Left kidney (tissue), 2 donors: ENCODE results near the gene FBRSL1. TPM values are rescaled to one million over a fixed set of nuclear protein-coding genes. Genes with fewer than 3 reads are reported as not detected.
"Not testable (repeated sequence)": the region's sequence is repeated elsewhere in the genome, so short reads cannot be mapped to it uniquely, and the experiment has no call there.

Source experiments
- DNase-seq: peaks from one replicate; pipeline ENCODE4 v3.0.0-alpha.2; 2013
- polyA plus RNA-seq: library from polyadenylated mRNA; unstranded; fragments of 120-200 nt; gene quantifications from one replicate; pipeline ENCODE4 v1.2.1, GENCODE V29; 2013; ENCODE audit not compliant: insufficient read length

FBRSL1 gene
- polyA plus RNA-seq, 1 donor: 57.7 TPM

DNA sequence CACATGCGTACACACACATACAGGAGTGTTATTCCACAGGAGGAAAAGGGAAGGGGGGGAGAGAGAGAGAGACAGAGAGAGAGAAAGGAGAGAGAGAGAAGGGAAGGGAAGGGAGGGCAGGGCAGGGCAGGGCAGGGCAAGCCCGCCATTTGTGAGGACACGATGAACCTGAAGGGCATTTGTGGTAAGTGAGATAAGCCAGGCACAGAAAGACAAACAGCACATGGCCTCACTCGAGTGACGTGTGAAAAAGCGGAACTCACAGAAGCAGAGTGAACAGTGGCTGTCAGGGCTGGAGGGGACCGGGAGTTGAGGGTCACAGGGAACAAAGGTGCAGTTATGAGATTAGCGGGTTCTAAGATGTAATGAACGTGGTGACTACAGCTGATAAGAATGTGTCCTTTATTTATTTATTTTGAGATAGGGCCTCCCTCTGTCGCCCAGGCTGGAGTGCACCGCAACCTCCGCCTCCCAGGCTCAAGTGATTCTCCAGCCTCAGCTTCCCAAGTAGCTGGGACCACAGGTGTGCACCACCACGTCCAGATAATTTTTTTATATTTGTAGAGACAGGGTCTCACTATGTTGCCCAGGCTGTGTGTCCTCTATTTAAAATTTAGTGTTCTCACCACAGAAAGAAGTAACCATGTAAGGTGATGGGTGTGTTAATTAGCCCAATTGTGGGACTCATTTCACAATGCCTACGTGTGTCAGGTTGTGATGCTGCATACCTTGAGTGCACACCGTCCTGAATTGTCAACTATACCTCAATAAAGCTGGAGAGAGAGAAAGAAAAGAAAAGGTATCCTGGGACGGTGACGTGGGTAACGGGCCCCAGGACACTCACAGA, 18.7 kb upstream of the FBRSL1 start:
- no peak for DNase-seq

DNA sequence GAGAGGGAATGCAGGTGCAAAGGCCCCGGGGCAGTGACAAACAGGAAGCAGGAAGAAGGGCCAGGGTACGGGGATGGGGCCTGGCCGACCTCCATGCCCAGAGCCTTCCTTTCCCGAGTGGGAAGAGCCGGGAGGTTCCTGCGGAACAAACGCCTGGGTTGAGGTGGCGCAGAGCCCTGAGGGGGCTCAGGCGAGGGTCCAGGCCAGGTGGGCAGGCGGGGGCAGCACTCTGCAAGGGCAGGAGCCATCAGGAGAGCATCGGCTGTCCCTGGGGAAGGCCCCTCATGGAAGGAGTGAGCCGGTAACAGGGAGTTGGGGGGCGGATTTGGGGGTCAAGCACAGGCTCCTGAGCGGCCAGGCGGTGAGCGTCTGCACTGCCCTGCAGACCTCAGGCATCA, 18.1 kb upstream of the FBRSL1 start:
- no peak for DNase-seq

- DNase-seq: no peak
These were observed 17.6 kb upstream of the FBRSL1 start for GRCh38 chr12:132472386-132472785.

DNA sequence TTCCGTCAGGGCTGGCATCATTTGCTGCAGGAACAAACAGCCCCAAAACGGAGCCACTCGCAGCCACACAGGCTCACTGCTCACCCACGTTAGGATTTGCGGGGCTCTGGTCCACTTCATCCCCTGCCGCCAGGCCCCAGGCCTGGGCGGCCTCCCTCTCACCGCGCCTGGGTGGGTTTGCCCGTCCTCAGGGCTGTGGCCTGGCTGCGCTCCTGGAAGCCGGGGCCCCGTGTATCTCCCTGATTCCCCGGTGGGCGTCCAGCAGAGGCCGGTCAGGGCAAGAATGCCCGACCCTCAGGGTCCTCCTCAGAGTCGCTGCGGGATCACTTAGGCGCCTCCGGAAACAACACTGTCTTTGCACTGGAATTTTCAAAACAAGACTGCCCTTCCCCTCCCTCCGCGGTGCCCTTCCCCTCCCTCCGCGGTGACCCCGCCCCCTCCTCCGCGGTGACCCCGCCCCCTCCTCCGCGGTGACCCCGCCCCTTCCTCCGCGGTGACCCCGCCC, 15.7 kb upstream of the FBRSL1 start:
- no peak for DNase-seq

- not testable (repeated sequence) for DNase-seq
These were observed 15.1 kb upstream of the FBRSL1 start for GRCh38 chr12:132474799-132475303.

DNA sequence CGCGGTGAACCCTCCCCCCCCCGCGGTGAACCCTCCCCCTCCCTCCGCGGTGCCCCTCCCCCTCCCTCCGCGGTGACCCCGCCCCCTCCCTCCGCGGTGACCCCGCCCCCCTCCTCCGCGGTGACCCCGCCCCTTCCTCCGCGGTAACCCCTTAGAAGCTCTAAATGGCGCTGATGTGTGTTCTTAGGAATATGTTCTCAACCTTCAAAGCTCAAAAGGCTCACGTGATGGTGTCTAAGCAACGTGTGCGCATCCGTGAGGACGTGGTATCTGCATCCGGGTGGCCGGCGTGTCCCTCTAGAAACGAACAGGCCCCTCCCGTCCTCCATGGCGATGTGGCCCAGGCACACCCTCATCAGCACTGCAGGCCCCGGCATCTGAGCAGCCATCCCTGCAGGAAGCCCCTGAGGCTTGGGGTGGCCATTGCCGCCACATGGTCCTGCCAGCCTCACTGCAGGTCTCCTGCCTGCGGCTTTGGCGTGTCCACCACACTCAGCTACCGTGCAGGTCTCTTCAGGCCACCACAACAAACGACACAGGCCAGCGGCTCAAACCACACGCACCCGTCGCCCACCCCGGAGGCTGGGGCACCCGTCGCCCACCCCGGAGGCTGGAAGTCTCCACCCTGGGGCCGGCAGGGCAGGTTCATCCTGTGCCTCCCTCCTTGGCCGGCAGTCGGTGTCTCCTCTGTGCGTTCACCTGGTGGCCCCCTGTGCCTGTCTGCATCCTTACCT, 14.5 kb upstream of the FBRSL1 start:
- DNase-seq: no peak

DNA sequence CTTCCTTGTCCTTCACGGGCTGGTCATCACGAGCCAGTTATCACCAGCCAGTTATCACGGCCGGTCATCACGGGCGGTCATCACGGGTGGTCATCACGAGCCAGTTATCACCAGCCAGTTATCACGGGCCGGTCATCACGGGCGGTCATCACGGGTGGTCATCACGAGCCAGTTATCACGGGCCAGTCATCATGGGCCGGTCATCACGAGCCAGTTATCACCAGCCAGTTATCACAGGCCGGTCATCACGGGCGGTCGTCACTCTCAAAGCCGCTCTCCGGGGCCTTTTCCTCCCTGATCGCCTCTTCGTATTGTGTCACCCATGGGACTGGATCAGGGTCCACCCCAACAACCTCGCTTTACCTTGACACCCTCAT, 13.9 kb upstream of the FBRSL1 start:
- DNase-seq: no peak

DNA sequence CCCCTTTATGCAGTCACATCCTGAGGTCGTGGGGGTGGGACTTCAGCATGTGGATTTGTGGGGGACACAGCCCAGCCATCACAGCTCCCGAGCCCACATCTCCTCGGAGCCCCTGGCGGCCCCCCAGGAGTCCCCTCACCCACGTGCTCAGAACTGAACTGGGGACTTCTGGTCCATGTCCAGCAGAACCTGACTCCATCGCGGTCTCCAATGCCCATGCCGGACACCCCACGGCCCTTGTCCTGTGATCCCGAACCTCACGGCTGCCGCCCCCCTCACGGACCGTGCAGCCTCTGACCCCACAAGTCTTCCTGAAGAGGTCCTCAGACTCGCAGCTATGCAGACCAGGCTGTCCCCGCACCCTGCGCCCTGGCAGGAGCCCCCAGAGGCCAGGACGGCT, 13.5 kb upstream of the FBRSL1 start:
- DNase-seq: no peak

GRCh38 chr12:132477017-132477702, 12.8 kb upstream of the FBRSL1 start:
- no peak for DNase-seq

GRCh38 chr12:132477703-132478432, 12.1 kb upstream of the FBRSL1 start:
- DNase-seq: no peak

GRCh38 chr12:132478433-132478803, 11.5 kb upstream of the FBRSL1 start:
- DNase-seq: no peak

GRCh38 chr12:132478845-132479244, 11.1 kb upstream of the FBRSL1 start:
- DNase-seq: no peak

DNA sequence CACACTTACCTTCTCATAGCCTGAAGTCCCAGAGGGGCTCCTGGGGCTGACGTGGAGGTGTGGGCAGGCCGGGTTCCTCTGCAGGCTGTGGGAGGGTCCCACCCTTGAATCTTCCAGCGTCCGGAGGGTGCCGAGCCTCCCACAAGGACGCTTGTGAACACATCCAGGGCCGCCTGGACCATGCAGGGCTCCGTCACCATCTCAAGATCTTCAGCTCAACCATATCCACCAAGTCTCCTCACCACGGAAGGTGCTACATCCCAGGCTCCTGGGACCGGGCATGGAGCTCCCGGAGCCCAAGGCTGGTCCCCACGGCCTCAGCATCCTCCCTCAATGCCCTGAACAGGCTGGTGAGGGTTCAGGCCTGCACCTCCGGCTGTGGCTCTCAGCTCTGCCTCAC, 10.7 kb upstream of the FBRSL1 start:
- no peak for DNase-seq

GRCh38 chr12:132479938-132480622, 9.9 kb upstream of the FBRSL1 start:
- DNase-seq: no peak

GRCh38 chr12:132480623-132481132, 9.3 kb upstream of the FBRSL1 start:
- no peak for DNase-seq

- no peak for DNase-seq
These were observed 8.6 kb upstream of the FBRSL1 start for GRCh38 chr12:132481345-132481744.

- DNase-seq: no peak
These were observed 7.9 kb upstream of the FBRSL1 start for GRCh38 chr12:132481771-132482745.

DNA sequence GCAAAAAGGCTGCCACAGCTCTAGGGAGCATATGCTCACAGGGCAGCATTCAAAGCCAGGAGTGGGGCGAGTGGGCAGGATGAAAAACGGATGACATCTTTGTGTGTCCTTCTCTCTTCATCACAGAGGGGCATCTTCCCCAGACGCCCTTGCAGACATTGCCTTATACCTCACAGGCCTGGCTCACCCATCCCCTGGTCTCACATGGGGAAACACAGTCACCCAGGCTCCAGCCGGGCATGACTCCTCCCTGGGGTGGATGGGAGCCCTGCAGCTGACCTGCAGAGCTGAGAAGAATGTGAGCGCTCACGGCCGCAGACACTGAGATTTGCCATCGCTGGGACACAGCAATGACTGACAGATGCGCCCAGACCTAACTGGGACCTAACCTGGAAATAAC, 7.2 kb upstream of the FBRSL1 start:
- DNase-seq: no peak

- no peak for DNase-seq
These were observed 6.7 kb upstream of the FBRSL1 start for GRCh38 chr12:132483208-132483607.

DNA sequence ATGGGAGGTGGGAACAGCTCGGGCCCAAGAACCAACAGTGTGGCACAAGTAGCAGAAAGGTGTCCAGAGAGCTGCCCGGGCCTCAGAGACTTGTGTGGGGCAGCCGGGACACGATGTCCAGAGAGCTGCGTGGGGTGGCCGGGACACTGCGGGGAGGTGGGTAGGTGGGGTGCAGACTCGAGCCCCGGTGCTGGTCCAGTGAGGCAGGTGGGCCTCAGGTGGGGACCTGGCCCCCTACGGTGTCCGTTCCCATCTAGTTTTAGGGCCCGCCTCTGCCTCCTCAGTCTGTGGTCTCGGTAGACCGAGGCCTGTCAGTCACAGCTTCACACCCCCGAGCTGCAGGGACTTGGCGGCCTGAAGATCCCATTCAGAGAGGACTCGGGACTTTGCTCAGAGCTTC, 6.3 kb upstream of the FBRSL1 start:
- no peak for DNase-seq
